Measurements from ENCODE around the gene TSPAN7.

The TSPAN7 gene

GRCh38 chrX:38583181-38583580, 21.8 kb downstream of the TSPAN7 start:
- no peak overlapping the region for H3K4me3 ChIP-seq (ENCODE audit: low read depth, low read length)
- no peak for TF ChIP-seq CTCF (IDR thresholded peaks at IDR 0.05; ENCODE audit: low read depth, low read length, missing control alignments)
- no peak for DNase-seq (ENCODE audit: low read depth)

GRCh38 chrX:38594434-38594833, 33.1 kb downstream of the TSPAN7 start:
- TF ChIP-seq CTCF (IDR thresholded peaks at IDR 0.05; ENCODE audit: low read depth, low read length, missing control alignments) = no peak
- H3K4me3 ChIP-seq (ENCODE audit: low read depth, low read length) = no peak overlapping the region
- DNase-seq (ENCODE audit: low read depth) = no peak

- no peak for TF ChIP-seq CTCF (IDR thresholded peaks at IDR 0.05; ENCODE audit: low read depth, low read length, missing control alignments)
- no peak overlapping the region for H3K4me3 ChIP-seq (ENCODE audit: low read depth, low read length)
- DNase-seq (ENCODE audit: low read depth) = no peak
Observed at GRCh38 chrX:38595801-38596200, 34.5 kb downstream of the TSPAN7 start.

- DNase-seq (ENCODE audit: low read depth) = no peak
- TF ChIP-seq CTCF (IDR thresholded peaks at IDR 0.05; ENCODE audit: low read depth, low read length, missing control alignments) = no peak
- H3K4me3 ChIP-seq (ENCODE audit: low read depth, low read length) = no peak overlapping the region
Observed at GRCh38 chrX:38596939-38597338, 35.6 kb downstream of the TSPAN7 start.

GRCh38 chrX:38599796-38600755, 38.7 kb downstream of the TSPAN7 start:
- no peak for TF ChIP-seq CTCF (IDR thresholded peaks at IDR 0.05; ENCODE audit: low read depth, low read length, missing control alignments)
- DNase-seq (ENCODE audit: low read depth) = no peak
- H3K4me3 ChIP-seq (ENCODE audit: low read depth, low read length) = no peak overlapping the region

GRCh38 chrX:38601866-38602265, 40.5 kb downstream of the TSPAN7 start:
- no peak for TF ChIP-seq CTCF (IDR thresholded peaks at IDR 0.05; ENCODE audit: low read depth, low read length, missing control alignments)
- H3K4me3 ChIP-seq (ENCODE audit: low read depth, low read length) = no peak overlapping the region
- no peak for DNase-seq (ENCODE audit: low read depth)

- DNase-seq (ENCODE audit: low read depth) = no peak
- no peak for TF ChIP-seq CTCF (IDR thresholded peaks at IDR 0.05; ENCODE audit: low read depth, low read length, missing control alignments)
- H3K4me3 ChIP-seq (ENCODE audit: low read depth, low read length) = no peak overlapping the region
Observed at GRCh38 chrX:38606821-38607220, 45.5 kb downstream of the TSPAN7 start.
